Nephron (organoid): ENCODE measurements around the gene AMOTL1.
A peak's percentile ranks its signal among the peaks of the same experiment; 100 is the strongest.

Experiments
- H3K27ac Mint-ChIP-seq, 3 experiments: 2 replicates each; pipeline ENCODE4 v1.8.0; 2020; ENCODE audit warnings: mixed read lengths in 3 of 3, mild to moderate bottlenecking in 2 of 3, moderate library complexity in 1 of 3
- H3K27me3 Mint-ChIP-seq: 2 replicates; pipeline ENCODE4 v1.8.0; 2021; ENCODE audit warnings: low read depth, mild to moderate bottlenecking, moderate library complexity, mixed read lengths
- H3K36me3 Mint-ChIP-seq: 2 replicates; pipeline ENCODE4 v1.8.0; 2020; ENCODE audit warnings: low read depth, mixed read lengths
- H3K4me1 Mint-ChIP-seq: 2 replicates; pipeline ENCODE4 v1.8.0; 2020; ENCODE audit warnings: mixed read lengths
- H3K4me3 Mint-ChIP-seq, 3 experiments: 2 replicates each; pipeline ENCODE4 v1.8.0; 2020; ENCODE audit warnings: mild to moderate bottlenecking in 3 of 3, mixed read lengths in 3 of 3, moderate library complexity in 2 of 3
- H3K9me3 Mint-ChIP-seq: 2 replicates; pipeline ENCODE4 v1.8.0; 2020; ENCODE audit warnings: mixed read lengths
- TF ChIP-seq, protein P1 (sequence below), 3 experiments: fragments of 200-600 bp; sonication (generic); IDR thresholded peaks; one replicate each; pipeline ENCODE4 v1.5.0; 2021; ENCODE audit warnings: antibody characterized with exemption in 3 of 3; ENCODE audit not compliant: unreplicated experiment in 3 of 3

Gene AMOTL1

GRCh38 chr11:94747146-94747545 is 21.0 kb upstream of the AMOTL1 start:
- TF ChIP-seq, protein P1, sequence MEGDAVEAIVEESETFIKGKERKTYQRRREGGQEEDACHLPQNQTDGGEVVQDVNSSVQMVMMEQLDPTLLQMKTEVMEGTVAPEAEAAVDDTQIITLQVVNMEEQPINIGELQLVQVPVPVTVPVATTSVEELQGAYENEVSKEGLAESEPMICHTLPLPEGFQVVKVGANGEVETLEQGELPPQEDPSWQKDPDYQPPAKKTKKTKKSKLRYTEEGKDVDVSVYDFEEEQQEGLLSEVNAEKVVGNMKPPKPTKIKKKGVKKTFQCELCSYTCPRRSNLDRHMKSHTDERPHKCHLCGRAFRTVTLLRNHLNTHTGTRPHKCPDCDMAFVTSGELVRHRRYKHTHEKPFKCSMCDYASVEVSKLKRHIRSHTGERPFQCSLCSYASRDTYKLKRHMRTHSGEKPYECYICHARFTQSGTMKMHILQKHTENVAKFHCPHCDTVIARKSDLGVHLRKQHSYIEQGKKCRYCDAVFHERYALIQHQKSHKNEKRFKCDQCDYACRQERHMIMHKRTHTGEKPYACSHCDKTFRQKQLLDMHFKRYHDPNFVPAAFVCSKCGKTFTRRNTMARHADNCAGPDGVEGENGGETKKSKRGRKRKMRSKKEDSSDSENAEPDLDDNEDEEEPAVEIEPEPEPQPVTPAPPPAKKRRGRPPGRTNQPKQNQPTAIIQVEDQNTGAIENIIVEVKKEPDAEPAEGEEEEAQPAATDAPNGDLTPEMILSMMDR (IDR thresholded peaks at IDR 0.05; ENCODE audit: unreplicated experiment in 3 of 3): no peak
- Mint-ChIP-seq H3K27me3 (no peaks in the 10 kb centered on the region), H3K4me3 (no peak overlapping the region), H3K27ac (no peak overlapping the region), H3K36me3 (no peaks in the 10 kb centered on the region), H3K9me3 (no peaks in the 10 kb centered on the region), H3K4me1 (peaks cover 10% of the 10 kb centered on the region)

DNA sequence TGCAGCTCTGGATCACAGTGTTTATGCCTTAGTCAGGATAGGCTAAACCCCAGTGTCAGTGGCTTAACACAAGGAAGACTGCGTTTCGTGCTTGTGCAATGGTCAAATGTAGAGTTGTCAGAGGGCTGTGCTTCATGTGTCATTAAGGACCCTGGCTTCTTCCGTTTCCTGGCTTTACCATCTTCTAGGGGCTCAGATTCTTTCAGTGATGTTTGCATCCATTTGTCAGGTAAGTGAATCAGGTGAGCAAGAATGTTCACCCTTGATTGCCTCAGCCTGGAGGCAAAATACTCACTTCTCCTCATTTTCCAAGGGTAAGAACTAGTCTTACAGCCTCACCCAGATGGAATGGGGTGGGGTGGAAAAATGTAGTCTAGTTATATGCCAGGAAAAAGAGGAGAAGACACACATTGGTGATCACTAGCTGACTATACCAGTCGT is 20.5 kb upstream of the AMOTL1 start:
- H3K4me1 Mint-ChIP-seq: peaks cover 15% of the 10 kb centered on the region
- H3K36me3 Mint-ChIP-seq: no peaks in the 10 kb centered on the region
- no peaks in the 10 kb centered on the region for H3K9me3 Mint-ChIP-seq
- H3K27me3 Mint-ChIP-seq: no peaks in the 10 kb centered on the region
- no peak overlapping the region for H3K27ac Mint-ChIP-seq
- TF ChIP-seq, protein P1 (IDR thresholded peaks at IDR 0.05; ENCODE audit: unreplicated experiment in 3 of 3): no peak
- H3K4me3 Mint-ChIP-seq: no peak overlapping the region

DNA sequence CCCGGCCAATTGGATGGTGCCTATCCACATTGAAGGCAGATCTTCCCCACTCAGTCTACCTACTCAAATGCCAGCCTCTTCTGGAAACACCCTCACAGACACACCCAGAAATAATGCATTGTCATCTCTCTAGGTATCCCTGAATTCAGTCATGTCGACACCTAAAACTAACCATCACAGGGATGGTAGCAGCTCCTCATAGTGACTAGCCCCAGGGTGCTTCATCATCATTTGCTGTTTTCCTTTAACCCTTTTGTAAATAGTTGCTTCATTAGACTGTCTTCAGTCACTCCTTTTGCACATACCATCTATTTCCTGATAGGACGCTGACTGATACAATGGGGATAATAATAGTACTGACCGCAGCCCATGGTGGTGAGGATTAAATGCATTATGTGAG is 18.8 kb upstream of the AMOTL1 start:
- H3K27me3 Mint-ChIP-seq: no peaks in the 10 kb centered on the region
- TF ChIP-seq, protein P1 (IDR thresholded peaks at IDR 0.05; ENCODE audit: unreplicated experiment in 3 of 3): no peak
- no peak overlapping the region for H3K27ac Mint-ChIP-seq
- no peaks in the 10 kb centered on the region for H3K9me3 Mint-ChIP-seq
- H3K4me1 Mint-ChIP-seq: peaks cover 24% of the 10 kb centered on the region
- no peak overlapping the region for H3K4me3 Mint-ChIP-seq
- no peaks in the 10 kb centered on the region for H3K36me3 Mint-ChIP-seq

DNA sequence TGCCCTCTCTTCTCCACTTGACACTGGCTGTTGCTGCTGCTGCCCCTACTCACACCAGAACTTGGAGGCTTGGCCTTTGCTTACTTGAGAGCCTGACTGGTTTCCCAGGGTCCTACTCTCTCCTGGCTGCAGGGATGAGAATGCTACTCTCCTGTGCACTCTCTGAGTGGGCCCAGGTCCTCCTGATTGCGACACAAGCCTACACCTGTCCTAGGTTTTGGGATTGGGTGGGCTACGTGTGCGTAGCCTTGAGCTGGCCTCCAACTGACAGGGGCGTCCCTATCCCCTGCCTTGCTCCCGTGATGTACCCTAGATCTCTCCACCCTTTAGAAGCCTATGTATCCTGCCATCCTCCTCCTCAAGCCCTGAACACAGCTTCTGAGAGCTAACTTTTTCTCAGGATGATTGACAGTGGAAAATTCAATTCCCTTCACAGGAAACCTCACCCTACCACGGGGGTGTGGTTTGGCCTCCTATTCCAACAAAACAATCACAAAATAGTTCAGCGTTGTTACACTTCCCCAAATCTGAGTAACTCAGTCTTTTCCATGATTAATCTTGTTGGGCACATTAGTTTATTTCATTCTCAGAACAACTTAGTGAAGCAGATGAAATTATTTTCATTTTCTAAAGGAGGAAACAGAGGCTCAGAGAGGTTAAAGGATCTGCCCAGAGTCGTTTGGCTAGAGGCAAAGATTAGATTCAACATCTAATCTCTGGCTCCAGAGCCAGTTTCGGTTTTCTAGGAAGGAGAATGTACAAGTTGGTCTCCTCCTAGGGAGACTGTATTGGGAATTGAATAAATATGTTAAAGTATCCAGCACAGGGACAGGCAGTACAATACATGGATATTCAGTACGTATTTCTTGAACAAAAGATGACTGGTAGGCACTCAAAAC is 17.6 kb upstream of the AMOTL1 start:
- Mint-ChIP-seq H3K9me3 (no peaks in the 10 kb centered on the region), H3K27ac (no peak overlapping the region), H3K4me3 (no peak overlapping the region), H3K36me3 (no peaks in the 10 kb centered on the region), H3K4me1 (peaks cover 26% of the 10 kb centered on the region), H3K27me3 (no peaks in the 10 kb centered on the region)
- TF ChIP-seq, protein P1 (IDR thresholded peaks at IDR 0.05; ENCODE audit: unreplicated experiment in 3 of 3): no peak

- no peaks in the 10 kb centered on the region for H3K27me3 Mint-ChIP-seq
- peak overlapping the region in 2 of 3 experiments; percentile 6 to 63 for H3K27ac Mint-ChIP-seq
- H3K4me1 Mint-ChIP-seq: peaks cover 26% of the 10 kb centered on the region
- no peaks in the 10 kb centered on the region for H3K9me3 Mint-ChIP-seq
- H3K36me3 Mint-ChIP-seq: no peaks in the 10 kb centered on the region
- TF ChIP-seq, protein P1 (IDR thresholded peaks at IDR 0.05; ENCODE audit: unreplicated experiment in 3 of 3): no peak
- H3K4me3 Mint-ChIP-seq: no peak overlapping the region
Measured at GRCh38 chr11:94751218-94751609, 16.9 kb upstream of the AMOTL1 start.

GRCh38 chr11:94751786-94752185 is 16.4 kb upstream of the AMOTL1 start:
- peak overlapping the region in 2 of 3 experiments; percentile 6 to 63 for H3K27ac Mint-ChIP-seq
- peaks cover 26% of the 10 kb centered on the region for H3K4me1 Mint-ChIP-seq
- no peaks in the 10 kb centered on the region for H3K27me3 Mint-ChIP-seq
- no peaks in the 10 kb centered on the region for H3K36me3 Mint-ChIP-seq
- H3K9me3 Mint-ChIP-seq: no peaks in the 10 kb centered on the region
- no peak overlapping the region for H3K4me3 Mint-ChIP-seq
- TF ChIP-seq, protein P1 (IDR thresholded peaks at IDR 0.05; ENCODE audit: unreplicated experiment in 3 of 3): no peak
